NB4 (cell line): ENCODE data around the gene CISD3.

Source experiments
- DNase-seq: peaks from one replicate; pipeline ENCODE4 v3.0.0; 2010; ENCODE audit warnings: low read depth
- H3K4me3 ChIP-seq: one replicate; pipeline ENCODE4 v1.5.1; 2011; ENCODE audit warnings: mild to moderate bottlenecking, low read depth, low read length, moderate library complexity
- CTCF ChIP-seq: IDR thresholded peaks from one replicate; pipeline ENCODE4 v1.5.1; 2012; ENCODE audit warnings: low read depth, low read length
- MYC ChIP-seq: IDR thresholded peaks from 2 replicates; pipeline ENCODE4 v1.6.1; 2011; ENCODE audit warnings: low read depth, low read length
- POLR2A ChIP-seq: IDR thresholded peaks from 2 replicates; pipeline ENCODE4 v1.6.1; 2011; ENCODE audit warnings: mild to moderate bottlenecking; ENCODE audit not compliant: insufficient read length; ENCODE audit errors: extremely low read depth
- TF ChIP-seq, protein P1 (sequence below): IDR thresholded peaks from 2 replicates; pipeline ENCODE4 v1.6.1; 2011; ENCODE audit warnings: low read depth, low read length

The CISD3 gene

DNA sequence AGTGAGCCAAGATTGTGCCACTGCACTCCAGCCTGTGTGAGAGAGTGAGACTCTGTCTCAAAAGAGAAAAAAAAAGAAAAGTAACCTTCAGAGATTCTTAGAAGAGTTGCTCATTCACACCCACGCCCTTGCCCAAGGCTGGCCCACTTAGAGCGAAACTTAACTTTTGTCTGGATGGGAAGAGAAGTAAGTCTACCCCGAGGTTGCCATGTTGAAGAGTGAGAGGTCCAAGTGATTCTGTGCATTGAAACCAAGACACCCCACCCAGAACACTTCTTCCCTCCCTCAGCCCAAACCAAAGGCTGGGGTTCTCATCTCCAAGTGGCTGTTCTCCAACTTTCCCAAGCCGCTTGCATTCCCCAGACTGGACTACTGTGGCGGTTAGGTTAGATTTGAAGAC, 2.4 kb upstream of the CISD3 start:
- DNase-seq = no peak
- H3K4me3 ChIP-seq = no peak overlapping the region
- no peak for TF ChIP-seq POLR2A
- TF ChIP-seq CTCF = no peak
- TF ChIP-seq, protein P1, sequence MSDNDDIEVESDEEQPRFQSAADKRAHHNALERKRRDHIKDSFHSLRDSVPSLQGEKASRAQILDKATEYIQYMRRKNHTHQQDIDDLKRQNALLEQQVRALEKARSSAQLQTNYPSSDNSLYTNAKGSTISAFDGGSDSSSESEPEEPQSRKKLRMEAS = no peak
- TF ChIP-seq MYC = no peak

GRCh38 chr17:38728290-38728831, 1.8 kb upstream of the CISD3 start:
- no peak; the same call in 1 of the 2 replicates for TF ChIP-seq MYC
- TF ChIP-seq, protein P1 = peak; percentile 89
- no peak for TF ChIP-seq CTCF
- TF ChIP-seq POLR2A = no peak
- DNase-seq = peak; percentile 82
- H3K4me3 ChIP-seq = no peak overlapping the region

GRCh38 chr17:38729368-38729885, 714 bp upstream of the CISD3 start:
- DNase-seq = no peak
- peak overlapping the region; percentile 51 for H3K4me3 ChIP-seq
- TF ChIP-seq CTCF (no peak), MYC (no peak), POLR2A (no peak)
- TF ChIP-seq, protein P1 = no peak

- peak overlapping the region; percentile 90 for H3K4me3 ChIP-seq
- TF ChIP-seq, protein P1 = no peak
- TF ChIP-seq MYC (no peak; the same call in 1 of the 2 replicates), POLR2A (no peak), CTCF (no peak)
- DNase-seq = peak; percentile 58
Measured at GRCh38 chr17:38730526-38731379, 612 bp downstream of the CISD3 start.

DNA sequence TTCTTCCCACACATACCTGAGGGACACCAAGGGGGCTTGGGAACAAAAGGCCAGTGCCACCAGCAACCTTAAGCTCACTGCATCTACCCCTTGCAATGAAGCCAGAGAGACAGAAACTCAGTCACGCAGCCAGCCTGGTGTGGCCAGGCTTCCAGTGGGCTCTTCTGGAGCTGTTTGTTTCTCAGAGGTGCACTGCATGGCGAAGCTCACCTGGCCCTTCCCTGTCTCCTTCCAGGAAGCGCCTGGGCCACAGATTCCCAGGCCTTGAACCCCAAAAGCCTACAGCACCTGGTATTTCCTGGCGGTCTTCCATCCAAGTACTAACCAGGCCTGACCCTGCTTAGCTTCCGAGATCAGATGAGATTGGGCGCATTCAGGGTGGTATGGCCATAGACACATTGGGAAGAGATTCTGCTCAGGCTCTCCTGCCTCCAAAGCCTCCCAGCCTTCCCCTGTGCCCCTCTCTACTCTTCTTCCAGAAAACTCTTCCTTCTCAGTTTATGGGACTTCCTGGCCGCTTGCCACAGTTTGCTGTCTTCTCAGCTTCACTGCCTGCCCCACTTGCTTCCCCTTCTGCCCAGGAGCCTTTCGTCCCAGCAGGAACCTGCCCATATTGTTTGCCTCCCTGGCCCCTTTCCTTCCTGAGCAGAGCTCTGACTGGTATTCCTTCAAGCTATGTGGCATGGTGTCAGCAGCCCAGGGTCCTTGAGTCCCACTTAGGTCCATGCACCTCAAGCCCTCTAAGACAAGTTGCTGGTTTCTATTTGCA, 1.6 kb downstream of the CISD3 start:
- TF ChIP-seq MYC (no peak), CTCF (no peak), POLR2A (no peak)
- TF ChIP-seq, protein P1 = no peak
- peak overlapping the region; percentile 90 for H3K4me3 ChIP-seq
- DNase-seq = peak; percentile 45
